ENCODE results near the gene SLC35F5.
"Not testable (repeated sequence)": the region's sequence is repeated elsewhere in the genome, so short reads cannot be mapped to it uniquely, and the experiment has no call there.

SLC35F5 gene

GRCh38 chr2:113756355-113757137 is at the start of gene SLC35F5:
SLC35F5 (minus strand) TSS chr2:113756642; CDS start chr2:113756409, 233 bp downstream.
- FAIRE-seq: no peak

- FAIRE-seq: no peak
Observed at GRCh38 chr2:113799375-113799774, 42.9 kb upstream of the SLC35F5 start.

GRCh38 chr2:113797237-113797636 is 40.8 kb upstream of the SLC35F5 start:
- no peak for FAIRE-seq

- FAIRE-seq: no peak
Observed at GRCh38 chr2:113796592-113797175, 40.2 kb upstream of the SLC35F5 start.

GRCh38 chr2:113795405-113795920 is 39.0 kb upstream of the SLC35F5 start:
- FAIRE-seq: no peak

GRCh38 chr2:113791697-113792590 is 35.5 kb upstream of the SLC35F5 start:
- no peak for FAIRE-seq

- no peak for FAIRE-seq
Observed at GRCh38 chr2:113784823-113785744, 28.6 kb upstream of the SLC35F5 start.

- FAIRE-seq: no peak
Observed at GRCh38 chr2:113780472-113780871, 24.0 kb upstream of the SLC35F5 start.

GRCh38 chr2:113777371-113777770 is 20.9 kb upstream of the SLC35F5 start:
- no peak for FAIRE-seq

- FAIRE-seq: no peak
Observed at GRCh38 chr2:113776949-113777348, 20.5 kb upstream of the SLC35F5 start.

- FAIRE-seq: not testable (repeated sequence)
Observed at GRCh38 chr2:113774616-113775015, 18.2 kb upstream of the SLC35F5 start.

GRCh38 chr2:113770929-113771328 is 14.5 kb upstream of the SLC35F5 start:
- FAIRE-seq: no peak

- no peak for FAIRE-seq
Observed at GRCh38 chr2:113769555-113769954, 13.1 kb upstream of the SLC35F5 start.

GRCh38 chr2:113768770-113769169 is 12.3 kb upstream of the SLC35F5 start:
- FAIRE-seq: no peak

GRCh38 chr2:113767811-113768460 is 11.5 kb upstream of the SLC35F5 start:
- FAIRE-seq: no peak

GRCh38 chr2:113765276-113765675 is 8.8 kb upstream of the SLC35F5 start:
- no peak for FAIRE-seq

- no peak for FAIRE-seq
Observed at GRCh38 chr2:113762377-113763118, 6.1 kb upstream of the SLC35F5 start.

GRCh38 chr2:113760400-113760799 is 4.0 kb upstream of the SLC35F5 start:
- no peak for FAIRE-seq

- FAIRE-seq: no peak
Observed at GRCh38 chr2:113757138-113757657, 756 bp upstream of the SLC35F5 start.

- FAIRE-seq: no peak
Observed at GRCh38 chr2:113755835-113756354, 547 bp downstream of the SLC35F5 start.
